Activated T-cell treated with anti-CD3 and anti-CD28 coated beads, Interleukin-2, amount 50 U/mL, for 48 hours (primary cell): Measurements from ENCODE around the gene ANKS6.
"Not testable (repeated sequence)": the region's sequence is repeated elsewhere in the genome, so short reads cannot be mapped to it uniquely, and the experiment has no call there.

Experiments
- DNase-seq, 2 experiments: peaks; one replicate each; pipeline ENCODE4 v3.0.0-alpha.2; 2020

Gene ANKS6

GRCh38 chr9:98692392-98692791, 104.0 kb downstream of the ANKS6 start:
- DNase-seq, result no peak

DNA sequence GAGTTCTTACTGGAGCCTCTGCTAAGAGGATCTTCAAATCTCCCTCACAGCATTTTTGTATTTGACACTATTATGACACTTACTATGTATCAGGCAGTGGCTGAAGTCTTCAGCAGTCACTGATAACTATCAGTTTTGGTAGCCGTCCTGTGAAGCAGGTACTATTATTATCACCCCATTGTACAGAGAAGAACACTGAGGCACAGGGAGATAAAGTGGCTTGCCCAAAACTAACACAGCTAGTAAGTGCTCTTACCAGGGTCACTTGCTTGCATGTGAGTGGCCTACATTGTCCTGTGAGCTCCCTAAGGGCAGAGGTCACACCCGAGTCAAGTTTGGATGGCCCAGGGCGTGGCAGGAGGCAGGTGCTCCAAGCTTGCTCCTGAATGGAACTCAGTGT, 104.5 kb downstream of the ANKS6 start:
- DNase-seq, result no peak

GRCh38 chr9:98690686-98691085, 105.7 kb downstream of the ANKS6 start:
- no peak for DNase-seq

DNA sequence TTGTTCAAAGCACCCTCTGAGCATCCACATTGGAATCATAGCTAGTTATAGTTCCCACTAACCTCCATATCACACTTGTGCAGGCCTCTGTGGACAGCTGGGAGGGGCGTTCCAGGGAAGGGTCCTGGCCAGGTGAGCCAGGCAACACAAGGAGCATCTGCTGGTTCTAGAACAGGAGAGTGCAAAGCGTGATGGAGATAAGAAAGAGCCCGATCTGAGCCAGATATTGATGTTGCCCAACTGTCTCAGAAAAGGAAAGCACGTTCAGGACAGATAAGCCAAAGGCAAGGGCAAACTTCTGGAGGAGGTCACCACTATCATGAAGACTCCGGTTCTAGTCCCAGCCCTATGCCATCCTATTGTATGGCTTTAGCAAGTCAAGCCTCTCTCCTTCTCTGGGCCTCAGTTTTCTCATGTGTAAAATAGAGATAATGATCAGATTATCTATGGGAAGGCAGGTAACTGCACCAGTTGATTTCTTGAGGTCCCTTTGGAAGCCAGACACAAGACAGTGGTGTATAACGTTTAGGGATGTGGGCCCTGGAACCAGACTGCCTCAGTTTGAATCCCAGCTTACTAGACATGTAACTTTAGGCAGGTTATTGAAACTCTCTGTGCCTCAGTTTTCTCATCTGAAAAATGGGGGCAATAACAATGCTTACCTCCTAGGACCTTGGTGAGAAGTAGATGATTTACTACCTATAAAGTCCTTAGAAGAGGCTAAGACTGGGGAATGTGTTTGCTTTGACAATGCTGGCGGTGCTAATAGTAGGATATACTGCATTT, 107.5 kb downstream of the ANKS6 start:
- no peak for DNase-seq

GRCh38 chr9:98687911-98688310, 108.4 kb downstream of the ANKS6 start:
- DNase-seq, result no peak

GRCh38 chr9:98686961-98687855, 109.1 kb downstream of the ANKS6 start:
- no peak for DNase-seq

DNA sequence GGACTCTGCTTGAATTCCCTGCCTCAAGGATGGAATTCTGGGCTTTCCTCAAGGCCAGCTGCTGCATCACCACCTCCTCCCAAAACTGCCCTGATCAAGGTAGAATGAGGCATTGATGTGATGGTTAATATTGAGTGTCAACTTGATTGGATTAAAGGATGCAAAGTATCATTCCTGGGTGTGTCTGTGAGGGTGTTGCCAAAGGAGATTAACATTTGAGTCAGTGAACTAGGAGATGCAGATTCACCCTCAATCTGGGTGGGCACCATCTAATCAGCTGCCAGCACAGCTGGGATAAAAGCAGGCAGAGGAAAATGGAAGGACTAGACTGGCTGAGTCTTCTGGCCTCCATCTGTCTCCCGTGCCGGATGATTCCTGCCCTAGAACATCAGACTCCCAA, 111.5 kb downstream of the ANKS6 start:
- DNase-seq, result not testable (repeated sequence)
